GM21528 (cell line): ENCODE measurements around the gene PSMC6.

Experiments used
- ATAC-seq: cut with Tn5 transposase; IDR thresholded peaks from one replicate; pipeline ENCODE4 v1.9.1; 2021; ENCODE audit warnings: mild to moderate bottlenecking, moderate library complexity; ENCODE audit not compliant: unreplicated experiment, low FRiP score

PSMC6 gene

DNA sequence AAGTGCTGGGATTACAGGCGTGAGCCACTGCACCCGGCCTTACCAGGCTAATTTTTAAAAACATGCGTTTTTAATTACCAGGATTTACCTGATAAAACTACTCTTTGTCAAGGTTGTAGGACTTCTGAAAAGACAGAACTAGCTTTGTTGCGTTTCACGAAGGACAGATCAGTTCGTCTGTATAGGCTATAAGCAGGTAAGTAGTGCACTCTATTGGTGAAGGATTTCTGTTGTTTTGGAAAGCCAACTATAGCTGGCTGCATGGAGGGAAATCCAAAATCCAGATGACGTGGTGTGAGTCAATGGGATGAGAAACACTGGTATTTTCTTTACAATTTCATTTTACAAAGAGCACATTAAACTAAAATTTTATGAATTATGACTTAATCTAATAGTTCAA lies 69.8 kb downstream of the PSMC6 start:
- no peak for ATAC-seq
